ENCODE results near the gene NF1. TPM values are rescaled to one million over a fixed set of nuclear protein-coding genes. Genes with fewer than 3 reads are reported as not detected.

The NF1 gene
- total and polyA plus RNA-seq, 7 donors = 4.8 to 83.8 (median 40.7) TPM

DNA sequence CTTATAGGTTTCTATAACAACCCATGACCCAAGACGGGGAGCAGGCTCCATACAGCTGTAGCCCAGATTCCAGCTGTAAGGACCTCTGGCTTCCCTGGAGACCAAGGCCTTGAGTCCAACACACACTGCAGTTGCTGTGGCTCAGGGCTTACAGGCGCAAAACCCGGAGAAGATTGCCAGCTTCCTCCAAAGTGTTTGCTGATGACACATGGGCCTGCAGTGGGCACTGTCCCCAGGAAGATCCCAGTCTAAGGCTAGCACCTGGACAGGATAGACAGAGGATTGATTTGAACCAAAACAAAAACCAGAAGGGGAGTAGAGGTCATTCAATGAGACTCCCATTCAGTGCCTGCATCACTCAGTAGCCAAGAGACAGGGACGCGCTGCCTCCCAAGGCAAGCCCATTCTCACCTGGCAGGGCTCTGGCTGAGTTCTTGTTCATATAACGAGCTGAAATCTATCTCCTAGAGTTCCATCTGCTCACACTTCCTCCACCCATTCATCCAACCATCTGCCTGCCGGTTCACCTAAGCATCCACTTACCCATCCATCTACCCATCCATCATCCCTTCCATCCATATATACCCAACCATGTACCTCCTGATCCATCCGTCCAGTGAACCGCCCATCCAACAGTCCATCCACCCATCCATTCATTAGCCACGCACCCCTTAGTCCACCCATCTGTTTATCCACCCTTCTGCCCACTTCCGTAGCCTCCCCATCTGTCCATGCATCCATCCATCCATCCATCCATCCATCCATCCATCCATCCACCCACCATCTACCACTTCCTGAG, 306.9 kb downstream of the NF1 start:
- DNase-seq = no peak
- Histone ChIP-seq H3K4me3 (no peak overlapping the region), H3K9me3 (no peaks in the 10 kb centered on the region), H3K27me3 (peaks cover 0 to 3% (median 0%) of the 10 kb centered on the region in 3 donors), H3K4me1 (no peaks in the 10 kb centered on the region), H3K27ac (no peak overlapping the region), H3K36me3 (no peaks in the 10 kb centered on the region)
- TF ChIP-seq POLR2A (IDR thresholded peaks at IDR 0.05) (no peak), EP300 (IDR thresholded peaks at IDR 0.05) (no peak), POLR2AphosphoS5 (IDR thresholded peaks at IDR 0.05) (no peak)
- TF ChIP-seq, protein P1, sequence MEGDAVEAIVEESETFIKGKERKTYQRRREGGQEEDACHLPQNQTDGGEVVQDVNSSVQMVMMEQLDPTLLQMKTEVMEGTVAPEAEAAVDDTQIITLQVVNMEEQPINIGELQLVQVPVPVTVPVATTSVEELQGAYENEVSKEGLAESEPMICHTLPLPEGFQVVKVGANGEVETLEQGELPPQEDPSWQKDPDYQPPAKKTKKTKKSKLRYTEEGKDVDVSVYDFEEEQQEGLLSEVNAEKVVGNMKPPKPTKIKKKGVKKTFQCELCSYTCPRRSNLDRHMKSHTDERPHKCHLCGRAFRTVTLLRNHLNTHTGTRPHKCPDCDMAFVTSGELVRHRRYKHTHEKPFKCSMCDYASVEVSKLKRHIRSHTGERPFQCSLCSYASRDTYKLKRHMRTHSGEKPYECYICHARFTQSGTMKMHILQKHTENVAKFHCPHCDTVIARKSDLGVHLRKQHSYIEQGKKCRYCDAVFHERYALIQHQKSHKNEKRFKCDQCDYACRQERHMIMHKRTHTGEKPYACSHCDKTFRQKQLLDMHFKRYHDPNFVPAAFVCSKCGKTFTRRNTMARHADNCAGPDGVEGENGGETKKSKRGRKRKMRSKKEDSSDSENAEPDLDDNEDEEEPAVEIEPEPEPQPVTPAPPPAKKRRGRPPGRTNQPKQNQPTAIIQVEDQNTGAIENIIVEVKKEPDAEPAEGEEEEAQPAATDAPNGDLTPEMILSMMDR (IDR thresholded peaks at IDR 0.05) = no peak
- intact Hi-C loops (cut with DNase I) = no loop called here
- 84 to 90% methylated on average over 11 of the region's 11 CpGs for WGBS, 2 donors

DNA sequence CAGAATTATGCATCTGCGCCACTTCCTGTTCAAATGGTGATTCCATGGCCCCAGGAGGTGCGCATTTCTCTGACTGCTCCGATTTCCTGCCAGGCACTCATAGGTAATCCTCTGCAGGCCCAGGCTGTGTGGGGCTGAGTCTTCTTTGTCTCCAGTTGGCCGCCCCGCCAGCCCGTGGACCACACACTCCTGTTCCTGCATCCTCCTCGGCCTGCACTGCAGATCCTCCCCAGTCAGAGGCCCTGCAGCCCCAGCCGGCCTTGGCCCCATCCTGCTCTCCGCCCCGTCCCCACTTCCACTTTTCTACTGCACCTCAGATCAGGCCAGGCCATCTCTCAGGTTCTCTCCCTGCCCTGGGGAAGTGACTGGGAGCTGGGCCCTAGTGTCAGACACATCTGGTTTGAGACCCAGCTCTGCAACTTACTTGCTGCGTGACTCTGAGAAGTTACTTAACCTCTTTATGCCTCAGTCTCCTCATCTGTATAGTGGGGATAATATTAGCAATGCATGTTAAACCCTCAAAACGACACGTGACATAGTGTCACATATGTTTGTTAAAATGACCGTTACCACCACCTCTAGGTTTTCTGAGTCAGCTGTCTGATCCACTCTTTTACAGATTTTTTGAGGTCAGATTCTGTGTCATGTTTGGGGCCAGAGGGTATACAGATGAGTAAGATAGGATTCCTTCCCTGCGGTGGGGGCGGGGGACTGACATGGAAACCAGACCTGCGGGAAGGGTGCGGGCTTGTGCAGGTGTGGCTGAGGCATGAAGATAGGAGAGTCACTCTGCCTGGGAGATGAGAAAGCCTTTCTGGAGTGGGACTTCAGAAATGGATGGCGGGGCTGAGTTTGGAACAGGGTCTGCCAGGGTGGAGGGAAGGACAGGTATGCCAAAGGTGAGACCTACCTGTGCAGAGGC, 309.5 kb downstream of the NF1 start:
- no peaks in the 10 kb centered on the region for H3K9me3 ChIP-seq
- TF ChIP-seq EP300 (IDR thresholded peaks at IDR 0.05) (no peak), POLR2A (IDR thresholded peaks at IDR 0.05) (no peak), POLR2AphosphoS5 (IDR thresholded peaks at IDR 0.05) (no peak)
- TF ChIP-seq, protein P1 (IDR thresholded peaks at IDR 0.05) = no peak
- no peak for DNase-seq
- no peak overlapping the region for H3K27ac ChIP-seq
- no peaks in the 10 kb centered on the region for H3K27me3 ChIP-seq
- intact Hi-C loops (cut with DNase I) = no loop called here
- no peaks in the 10 kb centered on the region for H3K4me1 ChIP-seq
- no peak overlapping the region for H3K4me3 ChIP-seq
- H3K36me3 ChIP-seq = no peaks in the 10 kb centered on the region
- WGBS, 2 donors = 78 to 84% methylated on average over 19 of the region's 19 CpGs

DNA sequence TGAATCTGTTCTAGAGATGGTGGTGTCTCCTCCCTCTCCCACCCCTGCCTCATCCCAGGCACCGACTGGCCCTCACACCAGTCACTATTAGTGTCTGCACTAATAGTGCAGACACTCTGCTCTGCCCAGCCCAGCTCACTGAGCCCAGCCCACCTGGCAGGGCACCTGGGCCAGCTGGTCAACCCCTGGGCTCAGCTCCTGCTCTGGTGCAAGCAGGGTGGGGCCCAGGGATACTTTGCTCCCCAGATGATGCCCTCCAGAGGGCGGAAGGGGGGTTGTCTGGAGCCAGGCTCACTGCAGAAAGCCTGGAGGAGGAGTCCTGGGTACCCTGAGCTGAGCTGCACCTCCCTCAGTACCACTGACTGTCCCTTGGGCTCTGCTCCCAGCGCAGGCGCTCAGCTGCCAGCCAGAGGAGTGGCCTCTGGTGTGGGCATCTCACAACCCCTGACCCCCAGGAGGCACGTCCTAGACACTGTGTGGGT, 311.2 kb downstream of the NF1 start:
- H3K36me3 ChIP-seq = no peaks in the 10 kb centered on the region
- DNase-seq = no peak
- H3K9me3 ChIP-seq = no peaks in the 10 kb centered on the region
- no peak for TF ChIP-seq EP300 (IDR thresholded peaks at IDR 0.05)
- TF ChIP-seq POLR2AphosphoS5 (IDR thresholded peaks at IDR 0.05) = no peak
- TF ChIP-seq POLR2A (IDR thresholded peaks at IDR 0.05) = no peak
- TF ChIP-seq, protein P1 (IDR thresholded peaks at IDR 0.05) = no peak
- H3K4me1 ChIP-seq = no peaks in the 10 kb centered on the region
- H3K27ac ChIP-seq = no peak overlapping the region
- WGBS, 2 donors = 45 to 65% methylated on average over 5 of the region's 5 CpGs
- no peak overlapping the region for H3K4me3 ChIP-seq
- no peaks in the 10 kb centered on the region for H3K27me3 ChIP-seq
- intact Hi-C loops (cut with DNase I) = no loop called here

DNA sequence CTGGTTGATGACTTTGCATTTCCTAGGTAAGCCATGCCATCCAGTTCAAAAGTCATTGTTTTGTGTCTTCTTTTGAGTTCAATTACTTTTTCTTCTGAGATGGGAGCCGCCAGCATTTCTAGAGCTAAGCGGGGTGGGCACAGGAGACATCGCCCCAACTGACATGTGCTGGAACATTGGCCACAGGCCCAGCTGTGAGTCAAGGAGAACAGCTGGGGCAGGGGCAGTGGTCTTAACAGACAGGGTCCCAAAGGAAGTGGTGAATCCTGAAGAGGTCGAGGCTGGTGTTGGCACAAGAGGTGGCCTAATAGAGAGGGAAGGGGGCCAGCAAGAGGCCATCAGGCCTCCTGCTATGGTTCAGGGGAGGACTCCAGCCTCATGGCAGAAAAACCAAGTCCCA, 313.8 kb downstream of the NF1 start:
- Histone ChIP-seq H3K4me3 (no peak overlapping the region), H3K27me3 (no peaks in the 10 kb centered on the region), H3K36me3 (no peaks in the 10 kb centered on the region), H3K9me3 (no peaks in the 10 kb centered on the region), H3K4me1 (no peaks in the 10 kb centered on the region), H3K27ac (no peak overlapping the region)
- 84 to 90% methylated on average over 4 of the region's 4 CpGs for WGBS, 2 donors
- TF ChIP-seq, protein P1 (IDR thresholded peaks at IDR 0.05) = no peak
- TF ChIP-seq POLR2A (IDR thresholded peaks at IDR 0.05) (no peak), EP300 (IDR thresholded peaks at IDR 0.05) (no peak), POLR2AphosphoS5 (IDR thresholded peaks at IDR 0.05) (no peak)
- DNase-seq = no peak
- intact Hi-C loops (cut with DNase I) = no loop called here

Measured in sigmoid colon (tissue), 7 donors.